ENCODE data around the gene ARL2.

GRCh38 chr11:65026810-65027209 is 12.8 kb downstream of the ARL2 start:
- TF ChIP-seq CTCF (IDR thresholded peaks at IDR 0.05 in 4 of 5, conservative IDR thresholded peaks at IDR 0.05 in 1 of 5): no peak
- no peak for TF ChIP-seq POLR2A (IDR thresholded peaks at IDR 0.05)
